ENCODE data around the gene AHNAK2.
A peak's percentile ranks its signal among the peaks of the same experiment; 100 is the strongest.

The AHNAK2 gene

GRCh38 chr14:104935026-104935650, 43.0 kb downstream of the AHNAK2 start:
- Mint-ChIP-seq H3K9me3 (no peaks in the 10 kb centered on the region), H3K27me3 (ENCODE audit: low read depth, poor library complexity) (peaks cover 96% of the 10 kb centered on the region), H3K36me3 (ENCODE audit: low read depth) (no peaks in the 10 kb centered on the region), H3K4me3 (peak overlapping the region; percentile 74), H3K27ac (no peak overlapping the region), H3K4me1 (peaks cover 5% of the 10 kb centered on the region)
- no peak for TF ChIP-seq CTCF (IDR thresholded peaks at IDR 0.05)
- no peak for DNase-seq

- Mint-ChIP-seq H3K36me3 (ENCODE audit: low read depth) (no peaks in the 10 kb centered on the region), H3K9me3 (no peaks in the 10 kb centered on the region), H3K27me3 (ENCODE audit: low read depth, poor library complexity) (peaks cover 95% of the 10 kb centered on the region), H3K4me1 (peaks cover 5% of the 10 kb centered on the region), H3K27ac (no peak overlapping the region), H3K4me3 (peak overlapping the region; percentile 74)
- no peak for TF ChIP-seq CTCF (IDR thresholded peaks at IDR 0.05)
- no peak for DNase-seq
These were observed 44.1 kb downstream of the AHNAK2 start for GRCh38 chr14:104933746-104934733.

- H3K27me3 Mint-ChIP-seq (ENCODE audit: low read depth, poor library complexity), result peaks cover 94% of the 10 kb centered on the region
- no peaks in the 10 kb centered on the region for H3K9me3 Mint-ChIP-seq
- peak; percentile 94 for DNase-seq
- peaks cover 5% of the 10 kb centered on the region for H3K4me1 Mint-ChIP-seq
- no peak overlapping the region for H3K27ac Mint-ChIP-seq
- H3K4me3 Mint-ChIP-seq, result peak overlapping the region; percentile 55
- no peaks in the 10 kb centered on the region for H3K36me3 Mint-ChIP-seq (ENCODE audit: low read depth)
- peak; percentile 57 for TF ChIP-seq CTCF (IDR thresholded peaks at IDR 0.05)
These were observed 45.2 kb downstream of the AHNAK2 start for GRCh38 chr14:104932676-104933631.

- Mint-ChIP-seq H3K36me3 (ENCODE audit: low read depth) (no peaks in the 10 kb centered on the region), H3K9me3 (no peaks in the 10 kb centered on the region), H3K27ac (no peak overlapping the region), H3K27me3 (ENCODE audit: low read depth, poor library complexity) (peaks cover 84% of the 10 kb centered on the region), H3K4me3 (peak overlapping the region; percentile 71), H3K4me1 (peaks cover 5% of the 10 kb centered on the region)
- TF ChIP-seq CTCF (IDR thresholded peaks at IDR 0.05), result no peak
- peak; percentile 37 for DNase-seq
These were observed 46.2 kb downstream of the AHNAK2 start for GRCh38 chr14:104931771-104932675.

- DNase-seq, result no peak
- Mint-ChIP-seq H3K27me3 (ENCODE audit: low read depth, poor library complexity) (peaks cover 77% of the 10 kb centered on the region), H3K9me3 (no peaks in the 10 kb centered on the region), H3K4me3 (no peak overlapping the region), H3K36me3 (ENCODE audit: low read depth) (no peaks in the 10 kb centered on the region), H3K4me1 (peaks cover 9% of the 10 kb centered on the region), H3K27ac (no peak overlapping the region)
- no peak for TF ChIP-seq CTCF (IDR thresholded peaks at IDR 0.05)
These were observed 46.8 kb downstream of the AHNAK2 start for GRCh38 chr14:104931304-104931770.

Measured in nephron progenitor cell (in vitro differentiated cells).